Activated T-helper 9 cell treated with anti-CD3 and anti-CD28 coated beads, Interleukin-2, amount 50 U/mL, for 16 hours (primary cell): ENCODE results near the gene DYNLT1.
"Not testable (repeated sequence)": the region's sequence is repeated elsewhere in the genome, so short reads cannot be mapped to it uniquely, and the experiment has no call there.

Experiments used
- DNase-seq: peaks from one replicate; pipeline ENCODE4 v3.0.0-alpha.2; 2020; ENCODE audit warnings: low read depth

Gene DYNLT1

GRCh38 chr6:158642097-158642601 is 2.4 kb downstream of the DYNLT1 start:
- no peak for DNase-seq

GRCh38 chr6:158640519-158640918 is 4.0 kb downstream of the DYNLT1 start:
- DNase-seq: no peak

GRCh38 chr6:158639056-158639455 is 5.5 kb downstream of the DYNLT1 start:
- no peak for DNase-seq

- no peak for DNase-seq
Measured at GRCh38 chr6:158638324-158638854, 6.2 kb downstream of the DYNLT1 start.

GRCh38 chr6:158636778-158637177 is 7.8 kb downstream of the DYNLT1 start:
- DNase-seq: no peak

- DNase-seq: no peak
Measured at GRCh38 chr6:158635427-158636073, 9.0 kb downstream of the DYNLT1 start.

GRCh38 chr6:158634695-158635426 is 9.7 kb downstream of the DYNLT1 start:
- DNase-seq: no peak

- DNase-seq: no peak
Measured at GRCh38 chr6:158633127-158633526, 11.4 kb downstream of the DYNLT1 start.

- DNase-seq: not testable (repeated sequence)
Measured at GRCh38 chr6:158632538-158633119, 11.9 kb downstream of the DYNLT1 start.

GRCh38 chr6:158631678-158632537 is 12.6 kb downstream of the DYNLT1 start:
- DNase-seq: no peak

- DNase-seq: no peak
Measured at GRCh38 chr6:158630938-158631616, 13.5 kb downstream of the DYNLT1 start.

- DNase-seq: no peak
Measured at GRCh38 chr6:158629367-158630221, 14.9 kb downstream of the DYNLT1 start.

- no peak for DNase-seq
Measured at GRCh38 chr6:158628542-158628941, 16.0 kb downstream of the DYNLT1 start.

GRCh38 chr6:158627940-158628211 is 16.7 kb downstream of the DYNLT1 start:
- DNase-seq: no peak

GRCh38 chr6:158627168-158627939 is 17.2 kb downstream of the DYNLT1 start:
- no peak for DNase-seq

GRCh38 chr6:158626360-158627167 is 18.0 kb downstream of the DYNLT1 start:
- no peak for DNase-seq

GRCh38 chr6:158625881-158626305 is 18.6 kb downstream of the DYNLT1 start:
- DNase-seq: no peak

GRCh38 chr6:158624684-158625682 is 19.6 kb downstream of the DYNLT1 start:
- no peak for DNase-seq
